Mucosa of gallbladder (tissue), 1 donor: ENCODE measurements around the gene TXNDC2. TPM values are rescaled to one million over a fixed set of nuclear protein-coding genes. Genes with fewer than 3 reads are reported as not detected.

ENCODE experiments used
- DNase-seq: peaks from one replicate; pipeline ENCODE4 v3.0.0-alpha.2; 2020; ENCODE audit warnings: low spot score
- total RNA-seq: library from RNA; stranded (reverse); gene quantifications from one replicate; pipeline ENCODE4 v1.2.1, GENCODE V29; 2021
- donor health status: DM: no; HTN: no; CAD: no.

TXNDC2 gene
- total RNA-seq, 1 donor from 2014 or later: not detected

DNA sequence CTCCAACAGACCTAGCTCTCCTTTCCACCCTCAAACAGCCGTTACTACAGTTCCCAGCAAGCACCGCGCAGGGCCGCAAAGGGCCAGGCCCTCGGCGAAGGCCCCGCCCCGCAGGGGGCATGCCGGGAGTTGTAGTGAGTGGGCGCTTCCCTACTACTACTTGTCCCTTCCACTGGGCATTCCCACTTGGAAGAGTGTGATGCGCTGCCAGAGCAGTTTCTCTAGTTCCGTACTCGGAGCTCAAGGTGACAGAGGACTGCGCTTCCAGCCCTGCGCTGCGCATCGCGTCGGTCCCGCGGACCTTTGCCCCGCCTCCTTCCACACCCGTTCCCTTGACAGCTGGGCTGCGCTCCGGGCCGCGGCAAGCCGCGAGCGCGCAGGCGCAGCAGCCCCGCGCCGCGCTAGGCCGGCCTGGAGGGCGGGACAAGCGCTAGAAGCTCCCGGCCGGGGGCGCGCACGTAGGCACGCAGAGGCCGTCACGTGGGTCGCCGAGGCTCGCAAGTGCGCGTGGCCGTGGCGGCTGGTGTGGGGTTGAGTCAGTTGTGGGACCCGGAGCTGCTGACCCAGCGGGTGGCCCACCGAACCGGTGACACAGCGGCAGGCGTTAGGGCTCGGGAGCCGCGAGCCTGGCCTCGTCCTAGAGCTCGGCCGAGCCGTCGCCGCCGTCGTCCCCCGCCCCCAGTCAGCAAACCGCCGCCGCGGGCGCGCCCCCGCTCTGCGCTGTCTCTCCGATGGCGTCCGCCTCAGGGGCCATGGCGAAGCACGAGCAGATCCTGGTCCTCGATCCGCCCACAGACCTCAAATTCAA is 28.0 kb downstream of the TXNDC2 start, which contains the start of gene VAPA:
VAPA (plus strand) TSS at position 491 of the 808 bp plus-strand sequence; CDS start at position 732, 241 bp downstream.
- DNase-seq: peak; percentile 96

- DNase-seq: no peak
Measured at GRCh38 chr18:9914334-9914583, 28.5 kb downstream of the TXNDC2 start.

DNA sequence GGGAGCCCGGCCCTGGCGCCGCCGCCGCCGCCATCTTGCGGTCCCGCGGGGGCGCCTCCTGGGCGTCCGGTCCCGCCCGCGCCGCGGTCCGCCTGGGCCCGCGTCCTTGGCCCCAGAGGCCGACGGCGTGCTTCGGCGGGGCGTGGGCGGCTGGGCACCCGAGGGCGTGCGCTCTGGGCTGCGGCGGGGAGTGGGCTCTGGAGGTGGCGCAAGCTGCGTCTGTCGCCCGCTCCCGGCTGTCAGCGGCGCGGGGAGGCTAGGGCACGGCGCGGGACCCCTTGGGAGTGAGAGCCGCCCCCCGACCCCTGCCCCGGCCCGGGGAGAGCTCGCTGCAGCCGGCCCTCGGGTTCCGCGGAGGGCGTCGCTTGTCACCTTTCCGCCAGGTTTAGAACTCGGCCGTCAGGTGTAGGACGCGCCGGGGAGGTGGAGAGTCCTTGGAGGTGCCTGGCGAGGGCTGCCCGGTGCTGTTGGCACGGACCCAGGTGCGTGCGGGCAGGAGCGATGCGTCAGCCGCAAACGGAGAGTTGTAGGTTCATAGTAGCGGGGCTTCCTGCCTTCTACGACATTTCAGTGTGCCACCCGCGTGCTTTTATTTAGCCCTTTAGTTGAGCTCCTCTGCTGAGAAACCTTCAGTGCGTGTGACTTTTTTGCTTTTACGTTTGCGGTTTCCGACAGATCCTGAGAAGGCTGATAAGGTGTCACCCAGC is 29.0 kb downstream of the TXNDC2 start:
- peak; percentile 74 for DNase-seq

DNA sequence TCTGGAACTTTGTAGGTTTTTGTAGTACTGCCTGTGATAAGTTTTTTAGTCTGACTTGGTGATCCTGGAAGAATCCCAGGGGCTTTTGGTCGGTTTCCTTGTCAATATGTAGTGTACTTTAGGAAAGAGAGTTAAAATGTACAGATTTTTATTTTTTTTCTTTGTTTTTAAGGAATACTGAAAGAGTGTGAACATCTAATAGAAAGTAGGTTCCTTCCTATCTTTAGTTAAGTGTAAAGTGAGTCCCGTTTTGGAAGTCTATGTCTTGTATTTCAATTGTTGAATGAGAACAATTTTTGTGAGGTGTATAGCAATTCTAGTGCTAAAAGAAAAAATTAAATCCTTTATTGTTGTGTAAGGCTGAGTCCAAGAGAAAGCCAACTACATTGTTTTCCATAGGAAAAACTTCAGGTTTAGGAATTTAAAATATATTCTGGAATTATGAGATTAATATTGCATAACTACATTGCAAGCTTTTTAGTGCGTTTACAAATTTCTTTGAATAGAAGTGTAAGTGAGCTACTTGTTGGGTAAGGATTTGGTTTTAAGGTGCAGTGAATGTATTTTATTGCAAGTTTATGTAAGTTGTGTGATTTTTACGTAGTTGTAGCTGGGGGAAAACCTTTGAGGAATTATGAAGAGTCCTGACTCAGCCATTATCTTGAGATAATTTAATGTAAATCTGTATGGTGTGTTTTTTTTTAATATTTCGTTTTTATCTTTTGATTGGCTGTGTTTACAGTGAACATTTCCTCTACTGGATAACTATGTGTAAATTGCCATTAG is 29.7 kb downstream of the TXNDC2 start:
- no peak for DNase-seq

DNA sequence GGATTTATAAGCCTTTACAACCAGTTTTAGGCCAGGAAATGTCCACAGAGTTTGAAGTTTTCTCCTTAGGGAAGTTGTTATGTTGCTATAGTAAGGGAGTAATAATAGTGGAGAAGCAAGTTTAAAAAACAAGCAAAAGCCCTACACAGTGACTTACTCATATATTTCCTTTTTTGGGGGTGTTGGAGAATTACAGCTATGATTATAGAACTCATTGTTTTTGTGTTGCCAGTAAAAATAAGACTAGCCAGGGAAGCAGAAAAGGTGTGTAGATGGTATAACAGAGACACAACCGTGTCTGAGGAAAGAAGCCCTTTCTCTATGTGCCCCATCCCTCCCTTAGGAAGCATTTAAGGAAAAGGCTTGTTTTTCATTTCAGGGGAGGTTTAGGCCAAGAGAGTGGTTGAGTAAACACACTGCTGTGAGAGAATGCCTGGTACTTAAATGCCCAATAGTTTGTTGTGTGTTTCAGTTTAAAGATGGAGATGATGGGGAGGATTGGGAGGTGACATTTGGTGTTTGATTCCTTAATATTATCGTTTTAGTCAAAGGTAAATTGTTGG is 30.4 kb downstream of the TXNDC2 start:
- DNase-seq: no peak

- DNase-seq: no peak
Measured at GRCh38 chr18:9916808-9917207, 31.0 kb downstream of the TXNDC2 start.

DNA sequence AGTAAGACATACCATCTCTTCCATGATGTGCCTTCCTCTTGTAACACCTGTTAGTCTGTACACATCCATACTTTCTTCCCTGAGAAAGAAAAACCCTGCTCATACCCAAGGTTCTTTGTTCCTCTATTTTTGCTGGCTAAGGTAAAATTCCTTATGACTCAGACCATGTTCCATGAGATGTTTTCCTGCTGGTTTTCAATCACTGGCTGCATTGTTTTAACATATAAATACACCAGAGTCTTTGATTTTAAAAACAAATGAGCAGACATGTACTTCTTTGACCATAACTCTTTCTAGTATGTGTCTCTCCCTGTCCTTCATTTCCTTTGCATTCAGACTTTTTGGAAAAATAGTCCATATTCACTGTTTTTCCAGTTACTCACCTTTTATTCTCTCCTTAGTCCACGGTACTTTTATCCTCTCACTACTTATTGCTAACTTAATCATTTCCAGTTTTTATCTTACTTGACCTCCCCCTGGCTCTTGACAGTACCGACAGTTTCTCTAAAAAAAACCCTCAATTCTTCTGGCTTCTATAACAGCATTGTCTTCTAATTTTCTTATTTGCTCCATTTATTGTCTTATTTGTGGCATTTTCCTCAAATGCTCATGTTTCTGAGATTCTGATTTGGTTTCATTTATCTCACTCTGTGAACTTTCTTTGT is 32.4 kb downstream of the TXNDC2 start:
- DNase-seq: no peak

GRCh38 chr18:9919564-9920232 is 33.9 kb downstream of the TXNDC2 start:
- no peak for DNase-seq

- no peak for DNase-seq
Measured at GRCh38 chr18:9922592-9923311, 37.0 kb downstream of the TXNDC2 start.

- DNase-seq: no peak
Measured at GRCh38 chr18:9924371-9924943, 38.7 kb downstream of the TXNDC2 start.

DNA sequence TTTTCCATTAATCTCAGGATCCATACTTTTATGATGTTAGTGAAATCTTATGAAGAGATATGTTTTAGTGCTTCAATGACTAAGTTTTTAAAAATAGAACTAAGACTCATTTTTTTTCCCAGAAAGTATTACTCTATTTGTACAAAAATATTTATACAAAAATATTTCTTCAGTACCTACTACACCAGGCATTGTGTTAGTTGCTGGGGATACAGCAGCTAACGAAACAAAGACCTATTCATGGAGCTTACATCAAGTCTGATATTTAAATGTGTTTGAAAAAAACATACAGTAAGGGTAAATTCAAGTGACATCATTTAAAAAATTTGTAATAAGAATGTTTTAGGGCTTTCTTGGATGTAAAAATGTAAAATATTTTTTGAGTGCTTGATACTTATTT is 39.6 kb downstream of the TXNDC2 start:
- DNase-seq: no peak

DNA sequence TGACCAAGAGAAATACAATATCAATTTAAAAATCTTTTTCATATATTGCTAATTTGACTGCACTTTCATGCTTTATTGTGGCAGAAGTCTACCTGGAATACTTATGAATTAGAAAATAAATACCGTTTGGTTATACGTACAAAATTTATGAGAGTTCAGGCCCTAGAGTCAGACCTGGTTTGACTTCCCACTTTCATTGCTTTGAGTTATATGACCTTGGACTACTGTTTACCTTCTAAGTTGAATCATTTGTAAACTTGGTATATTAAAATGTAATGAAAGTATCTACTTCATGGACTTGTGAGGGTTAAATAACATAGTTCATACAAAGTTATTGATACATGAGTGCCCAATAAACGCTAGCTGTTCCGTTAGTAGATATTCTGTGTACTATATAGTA is 40.0 kb downstream of the TXNDC2 start:
- no peak for DNase-seq

- no peak for DNase-seq
Measured at GRCh38 chr18:9926223-9926894, 40.6 kb downstream of the TXNDC2 start.

- no peak for DNase-seq
Measured at GRCh38 chr18:9926977-9927376, 41.2 kb downstream of the TXNDC2 start.

DNA sequence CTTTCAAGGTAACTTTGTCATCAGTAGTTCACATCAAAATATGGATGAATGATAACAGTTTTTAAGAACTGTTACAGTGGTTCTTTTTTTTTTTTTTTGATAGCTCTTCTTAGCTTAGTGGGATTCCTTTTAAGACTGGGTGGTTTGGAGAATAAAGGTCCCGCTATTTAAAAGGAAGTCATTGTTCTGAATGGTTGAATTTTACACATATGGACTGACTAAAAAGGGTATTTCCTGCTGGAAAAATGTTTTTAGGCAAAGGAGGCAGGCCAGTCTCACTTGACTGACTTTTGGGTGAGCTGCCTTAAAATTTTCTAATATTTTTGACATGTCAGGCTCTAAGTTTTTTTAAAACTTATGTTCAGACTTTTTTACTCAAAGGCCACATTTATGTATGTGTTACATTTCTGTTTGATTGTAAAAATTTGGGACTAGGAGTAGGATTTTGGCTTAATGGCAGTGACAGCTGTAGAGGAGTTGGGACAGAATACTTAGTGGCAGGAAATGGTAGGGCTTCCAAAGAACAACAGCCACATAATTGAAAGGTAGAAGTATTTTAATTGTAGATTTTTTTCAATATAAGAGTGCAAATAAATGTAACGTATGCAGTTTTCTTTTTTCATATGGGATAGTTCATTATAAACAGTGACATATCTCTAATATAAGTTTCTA is 41.8 kb downstream of the TXNDC2 start:
- no peak for DNase-seq

- DNase-seq: no peak
Measured at GRCh38 chr18:9928646-9929259, 43.0 kb downstream of the TXNDC2 start.

GRCh38 chr18:9930299-9930884 is 44.6 kb downstream of the TXNDC2 start:
- DNase-seq: no peak

GRCh38 chr18:9931146-9931545 is 45.4 kb downstream of the TXNDC2 start:
- DNase-seq: no peak
